ENCODE measurements around the gene INSIG1.

The INSIG1 gene

DNA sequence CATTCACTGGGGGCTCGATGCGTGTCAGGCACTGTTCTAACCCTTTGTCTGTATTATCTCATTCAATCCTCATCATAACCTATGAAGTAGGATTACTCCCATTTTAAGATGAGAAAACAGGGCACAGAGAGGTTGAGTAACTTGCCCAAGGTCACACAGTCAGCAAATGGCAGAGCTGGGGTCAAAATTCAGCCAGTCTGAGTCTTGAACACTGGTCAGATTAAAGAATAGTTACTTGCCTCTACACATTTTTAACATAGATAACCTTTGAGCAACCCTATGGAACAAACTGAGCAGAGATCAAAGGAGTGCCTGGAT is 27.2 kb downstream of the INSIG1 start:
- DNase-seq (ENCODE audit: low read depth in 1 of 2, low spot score in 1 of 2): no peak

DNA sequence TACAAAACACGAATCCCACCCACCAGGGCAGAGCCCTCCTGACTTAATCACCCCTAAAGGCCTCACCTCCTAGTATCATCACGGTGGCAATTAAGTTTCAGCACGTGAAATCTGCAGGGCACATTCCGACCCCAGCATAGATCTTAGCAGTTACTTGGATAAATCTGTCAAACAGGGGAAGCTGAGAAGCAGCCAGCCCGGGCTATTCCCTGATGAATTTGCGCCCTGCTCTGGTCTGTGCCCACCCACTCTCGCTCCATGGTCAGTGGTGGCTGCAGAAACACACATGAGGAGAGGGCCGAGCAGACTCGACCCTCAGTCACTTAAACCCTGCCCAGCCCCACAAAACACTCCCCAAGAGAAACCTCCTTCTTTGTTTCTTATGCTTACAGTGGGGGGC is 28.7 kb downstream of the INSIG1 start:
- no peak for DNase-seq (ENCODE audit: low read depth in 1 of 2, low spot score in 1 of 2)

DNA sequence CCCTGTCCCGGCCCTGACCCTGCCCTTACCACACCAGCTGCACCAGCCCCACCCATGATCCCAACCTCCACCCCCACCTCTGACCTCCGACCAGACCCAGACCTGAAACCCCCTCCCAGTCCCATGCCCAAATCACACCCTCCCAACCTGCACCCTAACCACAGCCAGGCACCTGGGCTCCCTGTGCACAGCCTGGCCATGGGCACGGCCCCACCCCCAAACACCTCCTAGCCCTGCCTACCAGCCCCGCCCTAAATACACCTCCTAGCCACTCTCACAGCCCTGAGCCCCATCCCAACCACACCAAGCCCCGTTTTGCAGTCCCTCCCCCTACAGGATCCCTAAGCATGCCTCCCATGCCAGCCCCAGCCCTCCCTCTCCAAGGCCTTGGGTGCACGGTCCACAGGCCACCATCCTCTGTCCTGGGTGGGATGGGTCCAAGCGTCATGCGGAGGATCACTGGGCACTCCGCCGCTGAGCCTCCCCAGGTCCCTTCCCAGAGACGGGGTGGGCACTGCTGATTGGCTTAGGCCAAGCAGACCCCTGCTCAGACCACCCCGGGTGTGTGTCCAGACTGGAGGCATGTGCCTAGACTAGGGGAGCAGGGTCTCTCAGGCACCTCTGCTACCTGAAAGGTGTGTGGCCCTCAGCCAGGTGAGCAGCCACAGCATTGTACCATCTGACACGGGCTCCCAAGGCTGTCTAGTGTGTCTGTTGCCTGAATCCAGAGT is 30.1 kb downstream of the INSIG1 start:
- no peak for DNase-seq (ENCODE audit: low read depth in 1 of 2, low spot score in 1 of 2)

DNA sequence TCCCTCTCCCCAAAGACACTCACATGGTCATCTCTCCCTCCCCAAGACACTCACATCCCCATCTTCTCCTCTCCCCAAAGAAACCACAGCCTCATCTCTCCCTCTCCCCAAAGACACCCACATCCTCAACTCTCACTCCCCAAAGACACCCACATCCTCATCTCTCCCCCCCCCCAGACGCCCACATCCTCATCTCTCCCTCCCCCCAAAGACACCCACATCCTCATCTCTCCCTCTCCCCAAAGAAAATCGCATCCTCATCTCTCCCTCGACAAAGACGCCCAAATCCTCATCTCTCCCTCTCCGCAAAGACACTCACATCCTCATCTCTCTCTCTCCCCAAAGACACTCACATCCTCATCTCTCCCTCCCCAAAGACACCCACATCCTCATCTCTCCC is 31.5 kb downstream of the INSIG1 start:
- no peak for DNase-seq (ENCODE audit: low read depth in 1 of 2, low spot score in 1 of 2)

DNA sequence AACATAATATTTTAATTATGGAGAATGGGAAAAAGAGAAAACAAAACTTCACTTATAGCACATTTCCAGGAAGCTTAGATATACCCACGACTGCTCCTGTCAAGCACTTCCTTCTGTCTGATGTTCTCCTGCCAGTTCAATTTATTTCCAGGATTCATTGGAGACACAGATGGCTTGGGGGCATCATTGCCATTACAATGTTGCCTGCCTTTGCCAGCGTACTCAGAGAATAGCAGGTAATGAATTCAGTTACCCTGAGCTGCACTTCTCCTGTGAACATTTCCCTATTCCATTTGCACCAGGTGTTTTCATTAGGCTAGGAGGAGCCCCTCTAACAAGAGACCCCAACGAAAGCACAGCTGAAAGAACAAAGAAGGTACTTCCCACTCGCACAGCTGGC is 33.7 kb downstream of the INSIG1 start:
- DNase-seq (ENCODE audit: low read depth in 1 of 2, low spot score in 1 of 2): no peak

DNA sequence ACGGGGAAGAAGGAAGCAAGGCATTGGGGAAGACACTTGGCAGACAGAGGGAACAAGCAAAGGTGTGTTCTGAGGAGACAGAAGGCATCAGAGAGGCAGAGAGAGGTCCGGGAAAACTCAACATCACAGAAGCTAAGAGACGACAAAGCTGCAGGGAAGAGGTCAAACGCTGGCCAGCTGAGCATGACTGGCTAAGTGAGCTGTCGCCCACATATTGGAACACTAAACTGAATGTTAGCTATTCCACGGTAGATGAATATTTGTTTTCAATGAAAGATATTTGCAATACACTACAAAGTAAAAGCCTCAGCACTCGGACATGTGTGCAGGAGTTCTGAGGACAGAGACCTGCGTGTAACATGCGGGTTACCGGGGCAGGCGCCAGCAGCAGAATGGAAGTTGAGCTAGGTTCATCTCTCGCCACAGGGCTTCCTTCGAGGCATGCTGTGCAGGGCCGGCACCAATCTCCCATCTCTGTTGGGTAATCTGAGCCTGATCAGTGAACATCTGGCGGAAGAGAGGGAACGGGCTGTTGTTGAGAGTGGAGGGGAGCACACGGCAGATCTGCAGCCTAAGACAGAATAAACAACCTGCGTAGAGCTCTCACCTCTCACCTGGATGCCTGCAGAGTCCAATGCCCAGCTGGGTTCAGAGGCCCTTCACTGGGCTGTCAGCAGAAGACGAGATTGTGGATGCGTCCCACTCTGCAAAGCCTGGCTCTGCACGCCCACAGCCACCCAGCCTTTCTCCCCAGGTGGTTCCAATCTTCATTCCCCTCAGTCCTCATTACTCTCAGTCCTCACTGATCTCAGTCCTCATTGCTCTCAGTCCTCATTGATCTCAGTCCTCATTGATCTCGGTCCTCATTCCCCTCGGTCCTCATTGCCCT is 35.9 kb downstream of the INSIG1 start:
- no peak for DNase-seq (ENCODE audit: low read depth in 1 of 2, low spot score in 1 of 2)

DNA sequence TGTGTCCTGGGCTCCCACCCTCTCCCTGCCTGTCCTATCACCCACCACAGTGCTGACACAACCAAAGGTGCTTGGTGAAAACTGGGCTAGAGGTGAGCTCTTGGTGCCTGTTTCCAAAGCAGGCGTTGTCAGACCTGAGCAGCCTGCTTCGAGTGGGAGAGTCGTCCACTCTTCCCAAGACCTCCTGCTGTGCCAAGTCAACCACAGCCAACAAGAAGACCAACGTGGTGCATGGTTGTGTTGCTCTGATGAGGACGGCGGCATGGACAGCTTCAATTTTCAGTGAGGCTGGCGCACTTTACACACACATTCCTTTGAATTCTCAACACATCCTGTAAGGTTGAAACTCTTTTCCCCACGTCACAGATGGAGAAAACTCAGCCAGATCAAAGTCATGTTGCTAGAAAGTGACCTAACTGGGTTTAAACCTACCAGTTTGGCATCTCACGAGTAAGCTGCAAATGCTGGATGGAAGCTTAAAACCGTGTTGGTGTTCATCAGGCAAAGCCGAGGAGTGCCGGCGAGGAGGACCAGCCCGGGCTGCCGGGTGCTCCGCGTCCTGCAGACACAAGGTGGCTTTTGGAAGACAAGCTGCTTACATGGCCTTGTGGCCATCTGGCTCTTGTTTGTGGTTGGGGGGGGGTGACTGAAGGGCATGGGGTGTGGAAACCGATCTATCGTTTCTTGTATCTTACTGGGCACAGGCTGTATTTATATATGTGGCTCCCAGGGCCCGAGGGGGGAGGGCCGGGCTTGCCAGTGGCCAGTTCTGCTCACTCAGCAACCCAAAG is 39.3 kb downstream of the INSIG1 start:
- no peak for DNase-seq (ENCODE audit: low read depth in 1 of 2, low spot score in 1 of 2)

DNA sequence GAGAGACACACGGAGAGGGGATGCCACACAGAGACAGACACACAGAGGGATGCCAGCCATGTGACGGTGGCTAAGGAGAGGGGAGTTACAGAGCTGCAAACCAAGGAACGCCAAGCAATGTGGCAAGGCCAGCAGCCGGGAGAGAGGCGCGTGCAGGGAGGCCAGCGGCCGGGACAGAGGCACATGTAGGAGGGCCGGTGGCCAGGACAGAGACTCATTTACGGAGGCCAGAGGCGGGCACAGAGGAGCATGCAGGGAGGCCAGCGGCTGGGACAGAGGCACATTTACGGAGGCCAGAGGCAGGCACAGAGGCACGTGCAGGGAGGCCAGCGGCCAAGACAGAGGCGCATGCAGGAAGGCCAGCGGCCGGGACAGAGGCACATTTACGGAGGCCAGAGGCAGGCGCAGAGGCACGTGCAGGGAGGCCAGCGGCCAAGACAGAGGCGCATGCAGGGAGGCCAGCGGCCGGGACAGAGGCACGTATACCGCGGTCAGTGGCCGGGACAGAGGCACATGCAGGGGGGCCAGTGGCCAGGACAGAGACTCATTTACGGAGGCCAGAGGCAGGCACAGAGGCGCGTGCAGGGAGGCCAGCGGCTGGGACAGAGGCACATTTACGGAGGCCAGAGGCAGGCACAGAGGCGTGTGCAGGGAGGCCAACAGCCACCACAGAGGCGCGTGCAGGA is 40.4 kb downstream of the INSIG1 start:
- DNase-seq (ENCODE audit: low read depth in 1 of 2, low spot score in 1 of 2): no peak

DNA sequence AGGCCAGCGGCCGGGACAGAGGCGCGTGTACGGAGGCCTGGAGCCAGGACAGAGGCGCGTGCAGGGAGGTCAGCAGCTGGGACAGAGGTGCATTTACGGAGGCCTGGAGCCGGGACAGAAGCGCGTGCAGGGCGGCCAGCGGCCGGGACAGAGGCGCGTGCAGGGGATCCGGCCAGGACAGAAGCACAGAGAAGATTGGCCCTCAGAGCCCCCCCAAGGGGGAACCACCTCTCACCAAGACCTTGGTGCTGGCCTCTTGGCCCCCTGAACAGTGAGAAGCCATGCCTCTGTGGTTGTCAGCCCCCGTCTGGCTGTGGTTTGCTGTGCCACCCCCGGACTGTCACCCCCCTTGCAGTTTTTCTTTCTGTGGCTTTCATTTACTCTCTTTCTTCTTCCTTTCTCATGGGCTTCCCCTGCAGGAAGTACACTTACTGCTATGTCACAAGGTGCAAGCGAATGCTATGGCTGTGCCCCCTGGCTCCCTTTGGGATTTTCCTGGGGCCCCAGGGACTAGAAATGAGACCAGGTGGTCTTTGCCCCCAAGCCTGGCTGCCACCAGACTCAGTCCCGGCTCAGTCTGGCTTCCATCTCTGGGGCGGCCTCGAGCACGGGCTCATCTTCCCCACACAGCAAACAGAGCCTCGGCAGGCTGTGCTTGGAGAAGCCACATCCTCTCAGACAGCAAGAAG is 41.1 kb downstream of the INSIG1 start:
- DNase-seq (ENCODE audit: low read depth in 1 of 2, low spot score in 1 of 2): no peak

DNA sequence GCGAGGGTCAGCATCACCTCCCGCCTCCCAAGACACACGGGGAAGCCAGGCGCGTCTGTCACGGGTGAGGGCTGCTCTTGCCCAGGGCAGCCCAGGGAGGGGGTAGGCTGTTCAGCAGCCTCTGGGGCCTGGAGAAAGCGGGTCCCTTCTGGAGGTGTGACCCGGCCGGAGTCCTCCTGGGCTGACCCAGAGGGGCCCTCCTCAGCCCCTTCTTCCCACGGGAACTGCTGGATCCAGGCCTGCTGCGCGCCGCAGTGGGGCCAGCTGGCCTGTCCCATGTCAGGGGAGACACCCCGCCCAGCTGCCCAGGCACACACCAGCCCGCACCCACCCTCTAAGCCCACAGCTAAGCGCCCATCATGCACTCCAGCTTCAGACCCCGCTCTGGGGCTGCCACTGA is 41.8 kb downstream of the INSIG1 start:
- DNase-seq (ENCODE audit: low read depth in 1 of 2, low spot score in 1 of 2): no peak

DNA sequence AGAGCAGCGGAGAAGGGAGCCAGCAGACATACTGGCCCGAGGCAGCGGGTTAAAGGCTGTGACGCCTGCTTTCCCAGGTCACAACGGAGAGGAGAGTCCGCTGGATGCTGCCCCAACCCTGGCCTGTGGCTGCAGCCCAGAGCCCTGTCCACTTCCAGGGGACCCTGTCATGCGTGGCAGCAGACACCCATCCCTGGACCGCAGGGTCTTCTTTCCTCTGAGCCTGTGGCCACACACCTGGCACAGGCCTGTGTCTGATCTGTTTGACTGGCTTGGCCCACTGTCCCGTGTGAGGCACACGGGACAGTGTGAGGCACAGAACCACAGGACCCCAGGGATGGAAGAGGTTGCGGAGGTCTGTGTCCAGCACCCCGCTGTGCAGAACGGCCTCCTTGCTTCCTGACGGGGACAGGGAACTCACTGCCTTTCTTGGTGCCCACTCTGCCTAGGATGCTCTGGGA is 42.4 kb downstream of the INSIG1 start:
- DNase-seq (ENCODE audit: low read depth in 1 of 2, low spot score in 1 of 2): no peak

DNA sequence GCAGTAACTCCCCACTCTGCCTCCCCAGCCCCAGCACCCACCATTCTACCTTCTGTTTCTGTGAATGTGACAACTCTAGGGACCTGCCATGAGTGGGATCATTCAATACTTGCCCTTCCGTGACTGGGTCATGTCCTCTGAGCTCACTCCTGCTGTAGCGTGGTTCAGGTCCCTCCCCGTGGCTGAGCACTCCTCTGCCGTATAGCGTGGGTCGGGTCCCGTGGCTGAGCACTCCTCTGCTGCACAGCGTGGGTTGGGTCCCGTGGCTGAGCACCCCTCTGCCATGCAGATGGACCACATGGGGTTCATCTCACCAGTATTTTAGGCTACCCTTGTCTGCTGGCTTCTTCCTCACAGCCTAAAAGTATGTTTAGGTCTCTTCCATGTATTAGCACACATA is 43.0 kb downstream of the INSIG1 start:
- no peak for DNase-seq (ENCODE audit: low read depth in 1 of 2, low spot score in 1 of 2)

DNA sequence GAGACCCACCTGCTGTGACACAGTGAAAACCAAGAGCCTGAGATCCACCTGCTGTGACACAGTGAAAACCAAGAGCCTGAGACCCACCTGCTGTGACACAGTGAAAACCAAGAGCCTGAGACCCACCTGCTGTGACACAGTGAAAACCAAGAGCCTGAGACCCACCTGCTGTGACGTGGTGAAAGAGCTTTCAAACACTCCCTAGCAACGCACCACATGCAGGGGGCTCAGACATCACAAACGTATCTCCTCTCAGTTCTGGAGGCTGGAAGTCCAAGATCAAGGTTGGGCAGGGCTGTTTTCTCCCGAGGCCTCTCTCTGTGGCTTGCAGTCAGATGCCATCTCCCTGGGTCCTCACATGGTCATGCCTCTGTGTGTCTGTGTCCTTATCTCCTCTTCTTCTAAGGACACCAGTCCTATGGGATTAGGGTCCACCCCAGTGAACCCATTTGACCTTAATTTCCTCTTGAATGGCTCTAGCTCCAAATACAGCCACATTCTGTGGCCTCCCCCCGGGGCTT is 43.8 kb downstream of the INSIG1 start:
- no peak for DNase-seq (ENCODE audit: low read depth in 1 of 2, low spot score in 1 of 2)

DNA sequence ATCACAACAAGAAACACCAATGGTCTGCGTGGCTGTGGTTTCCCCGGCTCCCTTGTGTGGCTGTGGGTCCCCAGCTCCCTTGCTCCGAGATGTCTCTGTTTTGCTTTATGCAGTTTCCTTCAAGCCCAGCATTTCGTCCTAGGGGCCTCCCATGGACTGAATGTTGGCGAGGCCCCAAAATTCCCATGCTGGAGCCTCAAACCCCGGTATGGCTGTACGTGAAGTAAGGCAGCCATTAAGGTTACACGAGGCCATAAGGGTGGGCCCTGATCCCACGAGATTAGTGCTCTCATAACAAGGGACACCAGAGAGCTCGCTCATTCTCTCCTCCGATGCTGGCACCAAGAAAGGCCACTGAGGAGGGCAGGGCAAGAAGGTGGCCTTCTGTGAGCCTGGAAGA is 44.6 kb downstream of the INSIG1 start:
- no peak for DNase-seq (ENCODE audit: low read depth in 1 of 2, low spot score in 1 of 2)

DNA sequence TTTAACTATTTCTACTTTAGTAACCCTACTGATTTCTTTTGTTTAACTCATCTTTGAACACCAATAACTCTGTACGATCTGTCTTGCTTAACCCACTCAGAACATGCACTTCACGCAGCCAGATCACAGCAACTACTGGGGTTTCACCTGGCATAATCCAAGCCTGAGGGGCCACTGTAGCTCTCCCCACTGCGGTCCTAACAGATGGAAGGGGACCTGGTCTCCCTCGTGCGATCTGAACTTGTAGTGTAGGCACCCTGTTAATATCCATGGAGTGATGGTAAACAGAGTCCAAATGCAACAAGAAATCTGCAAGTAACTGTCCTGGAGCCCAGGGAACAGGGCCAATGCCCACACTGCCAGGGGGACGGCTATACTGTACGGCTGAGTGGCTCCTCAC is 45.5 kb downstream of the INSIG1 start:
- no peak for DNase-seq (ENCODE audit: low read depth in 1 of 2, low spot score in 1 of 2)

DNA sequence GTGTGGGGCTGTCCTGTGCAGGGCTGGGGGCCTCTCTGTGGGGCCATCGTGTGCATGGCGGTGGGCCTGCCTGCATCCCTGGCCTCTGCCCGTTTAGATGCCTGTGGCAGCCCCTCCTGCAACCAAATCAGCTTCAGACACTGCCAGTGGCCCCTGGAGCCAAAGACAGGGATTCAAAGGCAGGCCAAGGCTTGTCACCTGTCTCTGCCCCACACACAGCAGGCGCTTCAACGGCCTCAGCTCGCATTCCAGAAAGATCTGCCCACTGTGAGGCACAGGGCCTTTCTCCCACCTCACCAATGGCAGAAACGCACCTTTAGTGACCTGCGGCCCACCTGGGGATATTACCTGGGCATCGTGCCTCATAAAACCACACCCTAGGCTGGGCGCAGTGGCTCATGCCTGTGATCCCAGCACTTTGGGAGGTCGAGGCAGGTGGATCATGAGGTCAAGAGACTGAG is 46.0 kb downstream of the INSIG1 start:
- no peak for DNase-seq (ENCODE audit: low read depth in 1 of 2, low spot score in 1 of 2)

DNA sequence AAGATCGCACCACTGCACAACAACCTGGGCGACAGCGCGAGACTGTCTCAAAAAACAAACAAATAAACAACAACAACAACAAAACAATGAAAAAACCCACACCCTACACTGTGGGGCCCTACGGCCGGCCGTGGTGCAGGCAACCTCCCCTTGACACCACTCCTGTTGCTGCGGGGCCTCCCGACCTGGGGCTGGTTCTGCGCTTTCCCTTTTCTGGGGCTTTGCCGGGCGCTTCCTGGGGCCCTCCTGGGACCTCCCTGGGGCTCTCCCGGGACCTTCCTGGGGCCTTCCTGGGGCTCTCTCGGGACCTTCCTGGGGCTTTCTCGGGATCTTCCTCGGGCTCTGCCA is 46.6 kb downstream of the INSIG1 start:
- DNase-seq (ENCODE audit: low read depth in 1 of 2, low spot score in 1 of 2): no peak

DNA sequence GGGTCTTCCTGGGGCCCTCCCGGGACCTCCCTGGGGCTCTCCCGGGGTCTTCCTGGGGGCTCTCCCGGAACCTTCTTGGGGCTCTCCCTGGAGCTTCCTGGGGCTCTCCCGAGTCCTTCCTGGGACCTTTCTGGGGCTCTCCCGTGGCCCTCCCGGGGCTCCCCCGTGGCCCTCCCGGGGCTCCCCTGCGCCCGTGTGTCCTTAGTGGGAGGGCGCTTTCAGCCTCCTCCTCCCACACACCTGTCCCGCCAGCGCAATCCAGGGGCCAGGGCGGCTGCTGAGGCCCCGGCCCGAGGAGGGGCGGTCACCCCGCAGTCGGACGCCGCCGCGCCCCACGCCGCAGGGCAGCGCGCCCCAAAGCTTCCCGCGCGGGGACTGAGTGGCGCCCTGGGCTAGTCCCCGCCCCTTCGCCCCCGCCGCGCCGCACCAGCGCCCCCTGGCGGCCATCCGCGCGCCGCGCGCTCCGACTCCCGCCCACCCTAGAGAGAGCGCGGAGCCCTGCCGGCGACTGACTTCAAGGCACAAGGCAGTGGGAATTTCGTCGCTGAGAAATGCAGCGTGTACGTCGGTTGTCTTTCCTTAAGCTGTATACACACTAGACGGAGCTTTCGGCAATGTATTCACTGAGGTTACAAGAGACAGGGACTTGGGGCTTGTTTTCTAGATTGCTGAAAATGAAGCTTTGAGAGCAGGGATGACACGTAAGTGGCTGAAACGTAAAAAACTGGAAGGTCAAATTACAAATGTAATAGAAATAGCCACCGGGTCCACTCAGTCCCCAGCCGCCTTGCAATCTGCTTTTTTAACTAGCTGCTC is 47.1 kb downstream of the INSIG1 start:
- DNase-seq (ENCODE audit: low read depth in 1 of 2, low spot score in 1 of 2): peak; percentile 69 to 82

DNA sequence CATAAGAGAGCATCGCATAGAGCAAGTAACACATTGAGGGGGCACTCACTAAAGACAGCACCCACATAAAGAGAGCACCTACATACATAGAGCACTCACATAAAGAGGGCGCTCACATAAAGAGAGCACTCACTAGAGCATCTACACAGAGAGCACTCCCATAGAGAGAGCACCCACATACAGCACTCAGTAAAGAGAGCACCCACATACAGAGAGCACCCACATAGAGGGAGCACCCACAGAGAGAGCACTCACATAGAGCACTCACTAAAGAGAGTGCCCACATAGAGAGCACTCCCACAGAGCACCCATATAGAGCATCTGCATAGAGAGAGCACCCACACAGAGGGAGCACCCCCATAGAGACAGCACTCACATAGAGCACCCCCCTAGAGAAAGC is 47.8 kb downstream of the INSIG1 start:
- DNase-seq (ENCODE audit: low read depth in 1 of 2, low spot score in 1 of 2): no peak

DNA sequence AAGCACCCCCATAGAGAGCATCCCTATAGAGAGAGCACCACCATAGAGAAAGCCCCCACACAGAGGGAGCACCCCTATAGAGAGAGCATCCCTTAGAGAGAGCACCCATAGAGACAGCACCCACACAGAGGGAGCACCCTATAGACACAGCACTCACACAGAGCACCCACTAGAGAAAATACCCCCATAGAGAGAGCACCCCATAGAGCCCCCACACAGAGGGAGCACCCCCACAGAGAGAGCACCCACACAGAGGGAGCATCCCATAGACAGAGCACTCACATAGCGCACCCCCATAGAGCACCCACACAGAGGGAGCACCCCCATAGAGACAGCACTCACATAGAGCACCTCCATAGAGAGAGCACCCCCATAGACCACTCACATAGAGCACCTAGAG is 48.6 kb downstream of the INSIG1 start:
- no peak for DNase-seq (ENCODE audit: low read depth in 1 of 2, low spot score in 1 of 2)

All from activated CD4-positive, alpha-beta T cell treated with anti-CD3 and anti-CD28 coated beads, Interleukin-2, amount 50 U/mL, for 24 hours (primary cell).